ENCODE data around the gene SIK1.

Gene SIK1

DNA sequence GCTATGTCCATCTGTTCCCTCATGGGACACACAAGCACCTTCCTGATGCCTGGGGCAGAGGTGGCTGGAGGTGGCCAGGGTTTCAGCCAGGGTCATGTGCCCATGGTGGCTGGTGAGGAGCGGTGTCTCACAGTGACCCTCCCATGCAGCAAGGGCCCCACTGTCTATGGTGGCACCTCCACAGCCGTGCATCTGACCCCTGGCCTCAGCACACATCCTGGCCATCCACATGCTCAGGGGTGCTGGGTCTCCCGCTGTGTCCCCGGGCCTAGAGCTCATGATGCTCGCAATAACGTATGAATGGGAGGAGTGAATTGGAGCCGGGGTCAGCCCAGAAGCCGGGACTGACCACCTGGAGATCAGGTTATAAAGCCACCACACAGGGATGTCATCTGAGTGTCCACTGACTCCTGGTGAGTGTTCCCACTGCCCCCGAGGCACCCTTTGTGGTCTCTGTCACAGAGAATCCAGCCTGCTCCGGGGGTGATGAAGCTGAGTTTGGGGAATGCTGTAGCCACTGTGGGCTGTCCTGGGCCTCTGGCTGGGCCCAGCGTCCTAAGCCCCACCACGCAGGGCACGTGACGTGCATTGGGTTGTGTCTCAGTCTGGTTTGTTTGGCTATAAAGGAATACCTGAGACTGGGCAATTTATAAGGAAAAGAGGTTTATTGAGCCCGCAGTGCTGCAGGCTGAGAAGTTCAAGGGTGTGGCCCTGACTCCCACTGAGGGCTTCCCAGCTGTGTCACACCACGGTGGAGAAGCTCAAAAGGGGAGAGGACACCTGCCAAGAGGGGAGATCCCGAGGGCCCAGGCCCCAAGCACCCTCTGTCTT, 51.7 kb downstream of the SIK1 start:
- Histone ChIP-seq H3K4me3 (ENCODE audit: low read depth, low read length) (no peak overlapping the region), H2AFZ (no peak overlapping the region), H3K4me2 (ENCODE audit: low read length) (no peak overlapping the region), H3K36me3 (ENCODE audit: control insufficient read depth, insufficient read depth, low read length) (no peaks in the 10 kb centered on the region), H3K9me3 (ENCODE audit: control insufficient read depth, low read length) (no peaks in the 10 kb centered on the region), H3K27me3 (ENCODE audit: control insufficient read depth, insufficient read depth, low read length) (no peaks in the 10 kb centered on the region), H3K79me2 (no peaks in the 10 kb centered on the region), H3K4me1 (peaks cover 14% of the 10 kb centered on the region), H3K27ac (no peak overlapping the region), H3K9ac (no peak overlapping the region)
- TF ChIP-seq, protein P1, sequence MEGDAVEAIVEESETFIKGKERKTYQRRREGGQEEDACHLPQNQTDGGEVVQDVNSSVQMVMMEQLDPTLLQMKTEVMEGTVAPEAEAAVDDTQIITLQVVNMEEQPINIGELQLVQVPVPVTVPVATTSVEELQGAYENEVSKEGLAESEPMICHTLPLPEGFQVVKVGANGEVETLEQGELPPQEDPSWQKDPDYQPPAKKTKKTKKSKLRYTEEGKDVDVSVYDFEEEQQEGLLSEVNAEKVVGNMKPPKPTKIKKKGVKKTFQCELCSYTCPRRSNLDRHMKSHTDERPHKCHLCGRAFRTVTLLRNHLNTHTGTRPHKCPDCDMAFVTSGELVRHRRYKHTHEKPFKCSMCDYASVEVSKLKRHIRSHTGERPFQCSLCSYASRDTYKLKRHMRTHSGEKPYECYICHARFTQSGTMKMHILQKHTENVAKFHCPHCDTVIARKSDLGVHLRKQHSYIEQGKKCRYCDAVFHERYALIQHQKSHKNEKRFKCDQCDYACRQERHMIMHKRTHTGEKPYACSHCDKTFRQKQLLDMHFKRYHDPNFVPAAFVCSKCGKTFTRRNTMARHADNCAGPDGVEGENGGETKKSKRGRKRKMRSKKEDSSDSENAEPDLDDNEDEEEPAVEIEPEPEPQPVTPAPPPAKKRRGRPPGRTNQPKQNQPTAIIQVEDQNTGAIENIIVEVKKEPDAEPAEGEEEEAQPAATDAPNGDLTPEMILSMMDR (IDR thresholded peaks at IDR 0.05), result no peak

DNA sequence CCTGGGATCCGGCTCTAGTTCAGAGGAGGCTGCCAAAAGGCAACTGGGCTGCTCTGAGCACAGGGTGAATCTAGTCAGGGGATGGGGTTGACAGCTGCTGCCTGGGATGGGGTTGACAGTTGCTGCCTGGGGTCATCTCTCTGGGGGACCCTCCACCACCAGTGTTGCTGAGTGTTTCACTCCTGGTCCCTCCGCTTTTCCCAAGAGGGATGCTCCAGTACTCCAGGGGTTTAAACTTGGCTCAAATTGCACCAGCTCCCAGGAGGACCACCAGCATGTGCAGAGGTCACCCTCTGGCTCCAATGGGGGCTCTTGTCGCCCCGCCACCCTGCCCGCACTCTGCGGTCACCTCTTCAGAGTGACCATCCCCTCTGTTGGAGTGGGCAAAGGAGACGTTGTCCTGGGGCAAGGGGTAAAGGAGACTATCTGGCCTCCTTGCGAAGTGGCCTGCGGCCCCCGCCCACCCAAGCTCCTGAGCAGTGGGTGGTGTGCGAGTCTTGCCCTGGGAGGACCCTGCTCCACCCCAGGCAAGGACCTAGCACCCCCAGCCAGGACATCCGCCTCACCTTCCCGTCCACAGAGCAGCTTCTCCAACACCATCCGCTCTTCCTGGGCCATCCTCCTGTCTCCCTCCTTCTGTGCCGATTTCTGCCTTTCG, 52.6 kb downstream of the SIK1 start:
- H3K27ac ChIP-seq, result no peak overlapping the region
- no peaks in the 10 kb centered on the region for H3K36me3 ChIP-seq (ENCODE audit: control insufficient read depth, insufficient read depth, low read length)
- TF ChIP-seq, protein P1 (IDR thresholded peaks at IDR 0.05), result no peak
- H3K4me3 ChIP-seq (ENCODE audit: low read depth, low read length), result no peak overlapping the region
- H3K4me2 ChIP-seq (ENCODE audit: low read length), result no peak overlapping the region
- H3K4me1 ChIP-seq, result peaks cover 18% of the 10 kb centered on the region
- no peak overlapping the region for H3K9ac ChIP-seq
- no peak overlapping the region for H2AFZ ChIP-seq
- H3K27me3 ChIP-seq (ENCODE audit: control insufficient read depth, insufficient read depth, low read length), result no peaks in the 10 kb centered on the region
- no peaks in the 10 kb centered on the region for H3K9me3 ChIP-seq (ENCODE audit: control insufficient read depth, low read length)
- H3K79me2 ChIP-seq, result no peaks in the 10 kb centered on the region

DNA sequence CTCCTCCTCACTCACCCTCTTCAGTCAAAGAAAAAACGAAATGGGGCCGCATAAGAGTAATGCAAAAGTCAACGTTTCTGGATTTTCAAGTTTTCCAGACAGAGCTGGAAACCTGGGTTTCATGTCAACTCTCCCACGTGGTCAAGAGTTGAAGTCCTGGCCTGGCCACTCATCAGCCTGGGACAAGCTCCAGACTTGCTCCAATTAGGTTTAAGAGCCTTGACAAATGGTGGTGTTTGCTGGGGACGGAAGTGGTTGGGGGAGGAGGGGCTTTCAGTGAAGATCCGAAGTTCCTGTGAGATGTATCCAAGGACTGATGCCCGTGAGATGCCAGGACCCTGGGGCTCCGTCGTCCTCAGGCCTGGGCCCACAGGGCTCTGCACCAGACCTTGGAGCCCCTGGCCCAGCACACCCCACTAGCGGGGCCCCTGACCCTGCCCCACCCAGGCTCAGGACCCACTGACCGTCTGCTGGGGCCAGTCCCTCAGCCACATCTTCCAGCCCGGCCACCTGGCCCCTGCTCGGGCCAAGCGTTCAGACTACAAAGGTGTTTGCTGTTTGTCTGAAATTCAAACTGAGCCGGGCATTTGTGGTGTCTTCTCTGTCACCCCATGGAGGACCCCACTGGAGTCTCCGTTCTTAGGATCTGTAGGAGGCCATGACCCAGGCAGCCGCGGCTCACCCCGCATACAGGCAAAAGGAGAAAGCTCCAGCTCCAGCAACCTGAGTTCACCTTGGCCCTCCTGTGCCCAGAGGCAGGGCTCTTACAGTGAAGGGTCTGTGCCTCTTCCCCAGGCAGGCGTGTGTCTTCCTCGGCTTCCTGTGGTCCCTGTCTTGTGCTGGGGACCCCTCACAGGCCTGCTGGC, 53.3 kb downstream of the SIK1 start:
- Histone ChIP-seq H3K9ac (no peak overlapping the region), H2AFZ (no peak overlapping the region), H3K4me3 (ENCODE audit: low read depth, low read length) (no peak overlapping the region), H3K36me3 (ENCODE audit: control insufficient read depth, insufficient read depth, low read length) (no peaks in the 10 kb centered on the region), H3K79me2 (no peaks in the 10 kb centered on the region), H3K4me1 (peaks cover 24% of the 10 kb centered on the region), H3K27me3 (ENCODE audit: control insufficient read depth, insufficient read depth, low read length) (no peaks in the 10 kb centered on the region), H3K27ac (no peak overlapping the region), H3K9me3 (ENCODE audit: control insufficient read depth, low read length) (no peaks in the 10 kb centered on the region), H3K4me2 (ENCODE audit: low read length) (no peak overlapping the region)
- TF ChIP-seq, protein P1 (IDR thresholded peaks at IDR 0.05), result no peak

DNA sequence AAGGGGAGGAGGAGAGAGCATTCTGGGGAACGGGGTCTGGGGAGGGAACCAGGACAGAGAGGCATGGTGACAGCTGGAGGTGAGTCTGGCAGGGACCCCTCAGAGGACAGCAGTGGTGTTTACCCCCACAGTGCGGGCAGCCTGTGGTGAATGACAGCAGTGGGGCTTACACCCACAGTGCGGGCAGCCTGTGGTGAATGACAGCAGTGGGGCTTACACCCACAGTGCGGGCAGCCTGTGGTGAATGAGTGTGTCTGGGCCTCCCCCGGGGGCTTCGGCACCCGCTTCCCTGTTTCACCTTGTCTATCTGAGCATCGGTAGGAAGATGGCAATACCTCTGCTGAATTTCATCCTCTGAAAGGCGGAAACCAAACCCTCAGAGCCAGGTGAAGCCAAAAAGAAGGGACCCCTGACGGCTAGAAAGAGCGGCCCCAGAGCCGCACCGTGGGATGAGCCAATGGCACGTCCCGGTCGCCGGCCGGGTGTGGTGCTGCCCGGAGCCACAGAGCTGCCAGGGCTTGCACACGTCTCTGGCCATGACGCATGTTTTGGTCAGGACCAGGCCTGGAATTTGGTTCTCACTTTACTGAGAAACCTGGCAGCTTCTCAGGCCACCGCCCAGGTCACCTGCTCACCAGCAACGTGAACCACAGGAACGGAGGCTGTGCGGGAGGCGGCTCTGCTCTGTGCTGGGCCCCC, 54.1 kb downstream of the SIK1 start:
- TF ChIP-seq, protein P1 (IDR thresholded peaks at IDR 0.05), result no peak
- Histone ChIP-seq H3K4me2 (ENCODE audit: low read length) (no peak overlapping the region), H3K4me1 (peaks cover 24% of the 10 kb centered on the region), H2AFZ (no peak overlapping the region), H3K27ac (no peak overlapping the region), H3K4me3 (ENCODE audit: low read depth, low read length) (no peak overlapping the region), H3K79me2 (no peaks in the 10 kb centered on the region), H3K36me3 (ENCODE audit: control insufficient read depth, insufficient read depth, low read length) (no peaks in the 10 kb centered on the region), H3K9me3 (ENCODE audit: control insufficient read depth, low read length) (no peaks in the 10 kb centered on the region), H3K27me3 (ENCODE audit: control insufficient read depth, insufficient read depth, low read length) (no peaks in the 10 kb centered on the region), H3K9ac (no peak overlapping the region)

All from parathyroid adenoma (tissue), 2 donors.